Eye (tissue), 1 donor: Measurements from ENCODE around the gene MFN2.

Experiments
- DNase-seq: peaks from one replicate; pipeline ENCODE4 v3.0.0-alpha.2; 2015

The MFN2 gene

GRCh38 chr1:11960715-11961114 is 19.5 kb upstream of the MFN2 start:
- DNase-seq = no peak

DNA sequence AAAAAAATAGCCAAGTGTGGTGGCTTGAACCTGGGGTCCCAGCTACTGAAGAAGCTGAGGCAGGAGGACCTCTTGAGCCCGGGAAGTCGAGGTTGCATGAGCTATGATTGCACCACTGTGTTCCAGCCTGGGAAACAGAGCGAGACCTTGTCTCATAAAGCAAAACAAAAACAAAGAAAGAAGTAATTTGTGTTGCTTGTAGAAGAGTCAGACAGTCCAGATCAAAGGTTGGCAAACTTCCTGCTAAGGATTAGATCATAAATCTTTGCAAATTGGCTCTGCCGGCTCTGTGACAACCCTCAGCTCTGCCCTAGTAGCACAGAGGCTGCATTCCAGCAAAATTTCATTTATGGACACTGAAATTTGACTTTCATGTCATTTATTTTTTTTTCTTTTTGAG is 19.0 kb upstream of the MFN2 start:
- no peak for DNase-seq

- no peak for DNase-seq
Observed at GRCh38 chr1:11963622-11964021, 16.6 kb upstream of the MFN2 start.

GRCh38 chr1:11964656-11965055 is 15.6 kb upstream of the MFN2 start:
- DNase-seq = no peak

DNA sequence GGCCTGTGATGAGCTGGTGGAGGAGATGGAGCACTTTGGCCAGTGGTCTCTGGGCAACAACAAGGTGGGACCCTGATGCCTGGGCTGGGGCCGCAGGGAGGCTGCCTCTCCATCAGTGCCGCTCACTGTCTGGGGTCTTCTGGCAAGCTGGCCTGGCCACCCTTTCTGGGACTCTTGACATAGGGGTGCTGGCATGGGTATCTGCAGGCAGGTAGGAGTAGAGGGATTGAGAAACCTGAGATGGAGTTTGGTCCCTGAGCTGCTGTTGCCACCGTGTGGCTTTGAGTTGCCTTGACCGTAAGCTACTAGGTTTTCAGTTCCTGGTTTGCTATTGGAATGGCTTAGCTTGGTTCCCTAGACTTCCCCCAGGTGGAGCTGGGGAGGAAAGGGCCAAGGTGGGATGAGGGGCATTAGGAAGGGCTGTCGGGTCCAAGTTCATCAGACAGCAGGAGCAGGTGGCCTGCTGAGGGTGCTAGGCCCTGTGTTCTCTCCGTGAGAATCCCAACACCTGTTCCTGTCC is 13.2 kb upstream of the MFN2 start:
- DNase-seq = peak; percentile 54

- DNase-seq = no peak
Observed at GRCh38 chr1:11970441-11971185, 9.6 kb upstream of the MFN2 start.

DNA sequence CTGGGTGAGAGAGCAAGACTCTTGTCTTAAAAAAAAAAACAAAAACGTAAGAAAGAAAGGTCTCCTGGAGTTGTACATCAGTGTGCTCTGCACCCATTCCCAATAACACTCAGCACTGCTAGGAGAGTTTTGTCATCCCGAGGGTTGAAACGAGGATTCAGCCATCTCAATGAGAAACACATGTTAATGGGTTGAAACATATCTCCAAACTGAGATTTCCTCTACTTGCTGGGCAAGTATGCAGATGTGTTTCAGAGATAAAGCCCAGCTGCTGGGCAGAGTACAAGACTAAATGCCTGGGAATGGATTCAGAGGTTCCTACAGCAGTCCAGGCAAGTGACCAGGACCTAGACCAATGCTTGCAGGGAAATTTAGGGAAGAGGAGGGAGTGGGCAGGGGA is 2.6 kb upstream of the MFN2 start:
- no peak for DNase-seq

GRCh38 chr1:11978301-11978700 is 1.9 kb upstream of the MFN2 start:
- no peak for DNase-seq

DNA sequence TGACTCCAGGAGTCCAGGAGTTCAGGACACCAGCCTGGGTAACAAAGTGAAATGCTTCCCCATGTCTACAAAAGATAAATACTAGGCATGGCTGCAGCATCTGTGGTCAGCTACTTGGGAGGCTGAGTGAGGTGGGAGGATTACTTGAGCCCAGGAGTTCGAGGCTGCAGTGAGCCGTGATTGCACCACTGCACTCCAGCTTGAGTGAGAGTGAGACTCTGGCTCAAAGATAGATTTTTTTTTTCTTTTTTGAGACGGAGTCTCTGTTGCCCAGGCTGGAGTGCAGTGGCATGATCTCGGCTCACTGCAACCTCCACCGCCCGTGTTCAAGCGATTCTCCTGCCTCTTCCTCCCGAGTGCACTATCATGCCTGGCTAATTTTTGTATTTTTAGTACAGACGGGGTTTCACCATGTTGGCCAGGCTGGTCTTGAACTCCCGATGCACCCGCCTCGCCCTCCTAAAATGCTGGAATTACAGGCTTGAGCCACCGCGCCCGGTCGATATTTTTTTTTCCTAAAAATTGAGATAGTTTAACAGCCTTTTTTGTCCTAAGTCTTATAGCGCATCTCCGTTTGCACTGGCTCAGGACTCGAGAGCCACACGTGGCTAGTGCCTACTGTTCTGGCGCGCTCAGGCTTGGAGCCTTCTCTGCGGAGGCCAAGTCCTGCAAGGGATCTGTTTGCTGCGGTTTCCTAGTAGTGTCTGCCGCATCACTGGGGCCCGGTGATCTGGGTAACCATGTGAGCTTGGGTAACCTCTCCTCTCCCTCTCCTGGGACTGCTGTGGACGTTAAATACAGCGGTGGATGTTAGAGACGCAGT is 1.0 kb upstream of the MFN2 start:
- DNase-seq = no peak

GRCh38 chr1:11980676-11980972 is 380 bp downstream of the MFN2 start:
- no peak for DNase-seq

DNA sequence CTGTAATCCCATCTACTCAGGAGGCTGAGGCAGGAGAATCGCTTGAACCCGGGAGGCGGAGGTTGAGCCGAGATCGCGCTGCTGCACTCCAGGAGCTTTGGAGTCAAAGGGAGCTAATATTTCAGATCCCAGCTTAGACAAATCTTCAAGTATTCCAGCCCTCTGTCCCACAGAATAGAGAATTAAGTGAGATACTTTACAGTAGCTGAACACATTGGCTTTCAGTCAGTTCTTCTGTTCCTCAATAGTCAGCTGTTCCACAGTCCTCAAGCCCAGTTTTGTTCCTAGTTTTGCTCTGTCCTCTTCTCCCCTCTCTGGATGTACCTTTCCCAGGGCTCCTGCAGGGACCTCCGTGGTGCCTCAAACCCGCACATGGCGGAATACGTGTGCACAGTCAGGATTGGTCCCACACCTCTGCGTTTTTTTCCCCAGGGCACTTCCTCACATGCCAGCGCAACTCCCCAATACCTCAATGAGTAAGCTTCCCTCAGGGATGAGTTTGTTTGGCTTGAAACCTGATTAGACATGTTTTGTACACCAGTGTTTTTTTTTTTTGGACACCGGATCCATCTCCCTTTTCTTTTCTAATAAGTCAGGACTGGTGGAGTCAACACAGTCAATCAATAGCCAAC is 1.2 kb downstream of the MFN2 start:
- DNase-seq = no peak

- no peak for DNase-seq
Observed at GRCh38 chr1:11982010-11982392, 1.8 kb downstream of the MFN2 start.

- no peak for DNase-seq
Observed at GRCh38 chr1:11984121-11984520, 3.9 kb downstream of the MFN2 start.

GRCh38 chr1:11984576-11984975 is 4.3 kb downstream of the MFN2 start:
- DNase-seq = no peak

DNA sequence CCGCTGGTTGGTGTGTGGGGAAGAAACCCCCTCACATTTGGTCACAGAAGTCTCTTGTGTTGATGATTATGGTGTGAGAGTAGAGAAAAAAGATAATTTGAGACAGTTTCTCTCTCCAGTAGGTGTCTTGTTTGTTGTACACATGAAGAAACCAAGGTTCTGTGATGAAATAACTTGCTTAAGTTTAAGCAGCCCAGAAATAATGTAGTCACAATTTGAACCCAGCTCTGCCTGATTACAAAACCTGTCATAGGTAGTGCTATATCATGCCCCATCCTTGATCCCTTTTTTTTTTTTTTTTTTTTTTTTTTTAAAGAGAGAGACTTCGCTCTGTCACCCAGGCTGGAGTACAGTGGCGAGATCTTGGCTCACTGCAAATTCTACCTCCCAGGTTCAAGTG is 4.9 kb downstream of the MFN2 start:
- DNase-seq = no peak

DNA sequence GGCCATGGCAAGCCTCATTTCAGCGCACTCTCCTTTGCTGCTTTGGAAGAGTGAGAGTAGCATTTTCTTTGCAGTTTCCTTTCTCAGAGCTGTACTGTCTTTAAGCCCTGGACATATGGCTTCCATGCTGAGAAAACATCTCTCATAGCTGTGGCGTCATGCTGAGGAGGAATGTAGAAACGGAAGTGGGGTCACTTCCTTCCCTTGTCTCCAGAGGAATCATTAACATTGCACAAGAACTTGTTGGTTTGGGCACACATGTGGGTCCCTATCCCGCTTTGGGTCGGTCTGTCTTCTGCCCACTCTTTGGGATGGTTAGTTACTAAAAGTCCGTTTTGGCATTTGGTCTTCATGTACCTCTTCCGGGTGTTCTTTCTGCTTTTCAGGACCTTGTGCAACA is 5.6 kb downstream of the MFN2 start:
- no peak for DNase-seq

DNA sequence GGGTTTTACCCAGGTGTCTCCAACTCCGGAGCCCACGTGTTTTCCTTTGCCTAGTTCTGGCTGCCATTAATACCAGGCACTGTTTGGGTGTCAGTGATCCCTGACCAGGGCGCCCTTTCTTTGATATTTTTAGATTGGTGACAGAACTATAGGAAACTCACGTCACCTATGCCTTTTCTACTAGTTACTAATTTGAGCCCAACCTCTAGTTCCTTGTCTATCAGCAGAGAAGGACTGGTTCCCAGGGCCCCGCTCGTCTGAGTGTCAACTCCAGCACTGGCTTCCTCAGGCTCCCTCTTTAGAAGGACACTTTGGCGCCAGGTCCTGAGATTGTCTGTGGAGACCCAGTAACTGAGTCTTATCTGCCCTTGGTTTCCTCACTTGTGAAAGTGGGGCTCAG is 9.4 kb downstream of the MFN2 start:
- DNase-seq = no peak

- no peak for DNase-seq
Observed at GRCh38 chr1:11990303-11991032, 10.2 kb downstream of the MFN2 start.

- no peak for DNase-seq
Observed at GRCh38 chr1:11991969-11992676, 11.9 kb downstream of the MFN2 start.

DNA sequence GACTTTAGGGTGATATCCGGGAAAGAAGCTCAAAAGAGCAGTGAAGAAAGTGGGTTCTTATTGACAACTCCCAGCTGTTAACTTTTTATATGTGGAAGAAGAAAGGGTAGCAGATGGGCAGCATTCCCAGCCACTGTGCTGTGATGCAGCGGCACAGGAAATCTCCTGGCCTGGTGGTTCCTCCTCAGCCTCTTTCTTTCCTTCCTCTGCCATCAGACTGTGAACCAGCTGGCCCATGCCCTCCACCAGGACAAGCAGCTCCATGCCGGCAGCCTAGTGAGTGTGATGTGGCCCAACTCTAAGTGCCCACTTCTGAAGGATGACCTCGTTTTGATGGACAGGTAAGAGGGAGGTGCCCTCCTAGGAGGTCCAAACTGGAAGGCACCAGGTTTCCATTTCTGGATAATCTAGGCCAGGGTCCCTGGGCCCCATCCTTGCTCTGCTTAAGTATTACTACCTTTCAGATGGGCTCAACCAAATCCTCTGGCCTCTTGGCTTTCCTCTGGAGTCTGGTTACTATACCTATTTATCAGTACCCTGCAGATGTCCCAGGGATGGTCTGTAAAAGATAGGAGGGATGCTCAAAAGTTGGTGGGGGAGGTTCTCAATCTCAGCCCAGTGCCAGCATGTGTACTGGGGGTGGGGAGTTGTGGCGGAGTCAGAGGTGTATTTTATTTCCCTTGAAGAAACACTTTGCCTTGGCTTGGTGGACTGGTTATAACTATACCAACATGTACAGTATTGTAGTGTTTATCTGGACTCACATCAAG is 17.0 kb downstream of the MFN2 start:
- no peak for DNase-seq

DNA sequence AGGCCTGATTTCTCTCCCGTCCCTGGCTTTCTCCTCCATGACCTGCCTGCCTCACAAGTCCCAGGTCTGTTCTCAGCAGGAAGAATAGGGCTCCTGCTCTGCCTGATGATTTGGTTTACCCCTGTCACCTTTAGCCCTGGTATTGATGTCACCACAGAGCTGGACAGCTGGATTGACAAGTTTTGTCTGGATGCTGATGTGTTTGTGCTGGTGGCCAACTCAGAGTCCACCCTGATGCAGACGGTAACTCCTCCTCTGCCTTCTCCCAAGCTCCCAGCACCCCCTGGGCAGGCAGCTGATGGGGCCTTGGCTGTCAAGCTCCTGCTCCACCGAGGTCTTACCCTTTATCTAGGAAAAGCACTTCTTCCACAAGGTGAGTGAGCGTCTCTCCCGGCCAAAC is 18.4 kb downstream of the MFN2 start:
- DNase-seq = no peak

DNA sequence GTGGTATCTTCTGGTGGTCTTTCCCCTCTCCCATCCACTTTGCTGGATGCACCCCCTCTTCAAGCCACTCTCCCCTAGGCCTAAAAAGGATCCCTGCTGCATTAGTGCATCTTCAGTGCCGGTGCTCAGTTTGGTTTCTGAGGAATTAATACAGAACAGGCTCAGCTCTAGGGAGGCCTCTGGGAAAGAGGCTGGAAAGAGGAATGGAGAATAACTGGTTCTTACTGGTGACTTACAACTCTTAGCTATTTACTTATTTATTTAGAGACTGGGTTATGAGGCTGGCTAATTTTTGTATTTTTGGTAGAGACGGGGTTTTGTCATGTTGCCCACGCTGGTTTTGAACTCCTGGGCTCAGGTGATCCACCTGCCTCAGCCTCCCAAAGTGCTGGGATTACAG is 19.0 kb downstream of the MFN2 start:
- DNase-seq = no peak
